Measurements from ENCODE around the gene DCC. TPM values are rescaled to one million over a fixed set of nuclear protein-coding genes. Genes with fewer than 3 reads are reported as not detected.

The DCC gene
- total and polyA plus RNA-seq, 2 donors (not counting 1 experiment from before 2014, with no cell fraction given), result 0.14 TPM; not detected in 1

- TF ChIP-seq CTCF (conservative IDR thresholded peaks at IDR 0.05 in 1 of 2, IDR thresholded peaks at IDR 0.05 in 1 of 2; ENCODE audit: low read depth in 1 of 2, low read length in 2 of 2) (no peak), EZH2 (IDR thresholded peaks at IDR 0.05; ENCODE audit: low read length, missing control alignments) (no peak)
- Histone ChIP-seq H3K4me3 (replicated peaks in 1 of 4; ENCODE audit: control extremely low read depth in 1 of 4, insufficient read depth in 1 of 4, low read depth in 3 of 4, low read length in 4 of 4) (no peak overlapping the region), H3K4me1 (ENCODE audit: control insufficient read depth, extremely low read depth, insufficient read depth, low read length) (no peaks in the 10 kb centered on the region), H3K27ac (ENCODE audit: insufficient read depth, low read length) (no peak overlapping the region), H3K9ac (ENCODE audit: insufficient read depth, low read length) (no peak overlapping the region), H3K36me3 (ENCODE audit: control insufficient read depth, insufficient read depth, low read length) (no peaks in the 10 kb centered on the region), H3K27me3 (ENCODE audit: control insufficient read depth, insufficient read depth, low read length) (no peaks in the 10 kb centered on the region), H2AFZ (ENCODE audit: low read length) (no peak overlapping the region), H4K20me1 (ENCODE audit: control insufficient read depth, extremely low read depth, insufficient read depth, low read length) (no peaks in the 10 kb centered on the region), H3K4me2 (ENCODE audit: extremely low read depth, insufficient read depth, low read length) (no peak overlapping the region), H3K9me3 (ENCODE audit: control insufficient read depth, insufficient read depth, low read depth, low read length) (no peaks in the 10 kb centered on the region), H3K79me2 (ENCODE audit: control insufficient read depth, insufficient read depth, low read length) (no peaks in the 10 kb centered on the region)
- DNase-seq (ENCODE audit: low read depth in 2 of 2), result no peak
These were observed 95.3 kb downstream of the DCC start for GRCh38 chr18:52435301-52435700.

GRCh38 chr18:52437161-52437560 is 97.2 kb downstream of the DCC start:
- no peaks in the 10 kb centered on the region for H3K4me1 ChIP-seq (ENCODE audit: control insufficient read depth, extremely low read depth, insufficient read depth, low read length)
- H3K27me3 ChIP-seq (ENCODE audit: control insufficient read depth, insufficient read depth, low read length), result no peaks in the 10 kb centered on the region
- H4K20me1 ChIP-seq (ENCODE audit: control insufficient read depth, extremely low read depth, insufficient read depth, low read length), result no peaks in the 10 kb centered on the region
- DNase-seq (ENCODE audit: low read depth in 2 of 2), result no peak
- H3K4me3 ChIP-seq (replicated peaks in 1 of 4; ENCODE audit: control extremely low read depth in 1 of 4, insufficient read depth in 1 of 4, low read depth in 3 of 4, low read length in 4 of 4), result no peak overlapping the region
- H3K9me3 ChIP-seq (ENCODE audit: control insufficient read depth, insufficient read depth, low read depth, low read length), result no peaks in the 10 kb centered on the region
- no peaks in the 10 kb centered on the region for H3K79me2 ChIP-seq (ENCODE audit: control insufficient read depth, insufficient read depth, low read length)
- TF ChIP-seq EZH2 (IDR thresholded peaks at IDR 0.05; ENCODE audit: low read length, missing control alignments) (no peak), CTCF (conservative IDR thresholded peaks at IDR 0.05 in 1 of 2, IDR thresholded peaks at IDR 0.05 in 1 of 2; ENCODE audit: low read depth in 1 of 2, low read length in 2 of 2) (no peak)
- no peak overlapping the region for H3K4me2 ChIP-seq (ENCODE audit: extremely low read depth, insufficient read depth, low read length)
- H2AFZ ChIP-seq (ENCODE audit: low read length), result no peak overlapping the region
- H3K36me3 ChIP-seq (ENCODE audit: control insufficient read depth, insufficient read depth, low read length), result no peaks in the 10 kb centered on the region
- H3K9ac ChIP-seq (ENCODE audit: insufficient read depth, low read length), result no peak overlapping the region
- no peak overlapping the region for H3K27ac ChIP-seq (ENCODE audit: insufficient read depth, low read length)

- TF ChIP-seq EZH2 (IDR thresholded peaks at IDR 0.05; ENCODE audit: low read length, missing control alignments) (no peak), CTCF (conservative IDR thresholded peaks at IDR 0.05 in 1 of 2, IDR thresholded peaks at IDR 0.05 in 1 of 2; ENCODE audit: low read depth in 1 of 2, low read length in 2 of 2) (no peak)
- no peaks in the 10 kb centered on the region for H3K4me1 ChIP-seq (ENCODE audit: control insufficient read depth, extremely low read depth, insufficient read depth, low read length)
- no peak overlapping the region for H3K4me2 ChIP-seq (ENCODE audit: extremely low read depth, insufficient read depth, low read length)
- H2AFZ ChIP-seq (ENCODE audit: low read length), result no peak overlapping the region
- no peak overlapping the region for H3K27ac ChIP-seq (ENCODE audit: insufficient read depth, low read length)
- no peak overlapping the region for H3K9ac ChIP-seq (ENCODE audit: insufficient read depth, low read length)
- H3K36me3 ChIP-seq (ENCODE audit: control insufficient read depth, insufficient read depth, low read length), result no peaks in the 10 kb centered on the region
- H3K9me3 ChIP-seq (ENCODE audit: control insufficient read depth, insufficient read depth, low read depth, low read length), result no peaks in the 10 kb centered on the region
- no peaks in the 10 kb centered on the region for H3K27me3 ChIP-seq (ENCODE audit: control insufficient read depth, insufficient read depth, low read length)
- H3K79me2 ChIP-seq (ENCODE audit: control insufficient read depth, insufficient read depth, low read length), result no peaks in the 10 kb centered on the region
- no peaks in the 10 kb centered on the region for H4K20me1 ChIP-seq (ENCODE audit: control insufficient read depth, extremely low read depth, insufficient read depth, low read length)
- no peak overlapping the region for H3K4me3 ChIP-seq (replicated peaks in 1 of 4; ENCODE audit: control extremely low read depth in 1 of 4, insufficient read depth in 1 of 4, low read depth in 3 of 4, low read length in 4 of 4)
- no peak for DNase-seq (ENCODE audit: low read depth in 2 of 2)
These were observed 99.5 kb downstream of the DCC start for GRCh38 chr18:52439457-52439856.

Measured in fibroblast of lung (primary cell).